Measurements from ENCODE around the gene RASGRF2.

Gene RASGRF2

DNA sequence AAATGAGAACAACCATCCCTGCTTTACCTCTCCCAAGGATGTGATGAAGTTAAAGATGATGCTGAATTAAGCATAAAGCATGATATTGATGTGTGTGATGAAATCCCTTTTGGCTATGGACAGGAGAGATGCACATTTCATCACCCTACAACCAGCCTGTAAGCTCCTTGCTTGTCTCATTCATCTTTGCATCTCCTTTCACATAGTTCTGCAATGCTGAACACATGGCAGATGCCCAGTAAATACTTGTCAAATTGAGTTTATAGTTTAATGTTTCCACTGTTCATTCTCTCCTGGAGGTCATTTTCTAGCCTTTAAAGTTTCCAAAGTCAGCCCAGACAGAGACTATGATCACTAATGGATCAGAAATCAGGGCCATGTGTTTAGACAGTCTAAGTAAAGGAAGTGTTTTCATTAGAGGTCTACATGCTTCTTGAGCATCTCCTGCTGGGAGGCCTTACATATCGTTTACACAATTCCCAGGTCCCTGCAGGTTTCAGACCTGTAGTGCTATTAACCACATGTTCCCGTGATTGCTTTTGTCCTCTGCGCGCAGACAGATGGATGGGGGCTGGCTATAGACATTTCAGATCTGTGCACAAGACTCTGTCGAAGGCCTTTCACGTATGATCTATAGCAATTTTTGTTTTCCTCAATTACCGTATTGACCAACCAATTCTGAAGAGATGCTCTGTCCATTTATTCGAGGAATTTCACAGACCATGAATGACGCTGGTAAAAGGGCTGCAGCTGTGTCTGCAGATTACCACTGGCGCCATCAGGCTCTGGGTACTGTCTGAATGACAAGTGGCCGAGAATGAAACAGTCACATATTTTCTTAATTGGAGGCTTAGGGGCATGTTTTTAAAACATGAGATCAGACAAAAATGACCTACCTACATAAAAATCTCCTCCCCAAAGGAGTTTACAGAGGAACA, 223.9 kb downstream of the RASGRF2 start:
- DNase-seq (ENCODE audit: low read depth): no peak
- TF ChIP-seq MAX (IDR thresholded peaks at IDR 0.05; ENCODE audit: low read depth, low read length) (no peak), POLR2A (IDR thresholded peaks at IDR 0.05; ENCODE audit: extremely low read depth, insufficient read length) (no peak), CTCF (IDR thresholded peaks at IDR 0.05; ENCODE audit: low read depth, low read length) (no peak), MYC (IDR thresholded peaks at IDR 0.05; ENCODE audit: low read depth, low read length) (no peak)
- H3K4me3 ChIP-seq (ENCODE audit: low read depth, low read length): no peak overlapping the region

DNA sequence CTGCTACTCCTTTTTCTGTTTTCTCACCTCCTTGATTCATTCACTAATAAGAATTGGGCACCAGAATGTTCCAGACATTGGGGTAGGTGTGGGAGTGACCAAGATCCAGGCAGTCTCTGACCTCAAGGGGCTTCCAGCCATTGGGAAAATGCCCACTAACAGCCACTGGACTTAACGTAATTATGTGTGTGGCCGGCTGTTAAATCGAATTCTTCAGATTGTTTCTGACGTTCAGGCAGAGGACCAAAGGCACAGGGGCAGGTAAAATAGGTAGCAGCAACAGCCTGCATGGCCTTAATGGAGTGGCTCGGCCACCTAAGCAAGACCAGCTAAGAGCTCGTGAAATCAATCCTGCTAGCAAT, 224.6 kb downstream of the RASGRF2 start:
- no peak for TF ChIP-seq POLR2A (IDR thresholded peaks at IDR 0.05; ENCODE audit: extremely low read depth, insufficient read length)
- no peak for TF ChIP-seq CTCF (IDR thresholded peaks at IDR 0.05; ENCODE audit: low read depth, low read length)
- no peak for TF ChIP-seq MAX (IDR thresholded peaks at IDR 0.05; ENCODE audit: low read depth, low read length)
- TF ChIP-seq MYC (IDR thresholded peaks at IDR 0.05; ENCODE audit: low read depth, low read length): no peak
- H3K4me3 ChIP-seq (ENCODE audit: low read depth, low read length): no peak overlapping the region
- DNase-seq (ENCODE audit: low read depth): no peak

GRCh38 chr5:81187885-81188284, 227.7 kb downstream of the RASGRF2 start:
- no peak for DNase-seq (ENCODE audit: low read depth)

GRCh38 chr5:81188962-81189361, 228.8 kb downstream of the RASGRF2 start:
- H3K4me3 ChIP-seq (ENCODE audit: low read depth, low read length): no peak overlapping the region
- no peak for DNase-seq (ENCODE audit: low read depth)
- TF ChIP-seq CTCF (IDR thresholded peaks at IDR 0.05; ENCODE audit: low read depth, low read length): no peak
- TF ChIP-seq MYC (IDR thresholded peaks at IDR 0.05; ENCODE audit: low read depth, low read length): no peak
- TF ChIP-seq MAX (IDR thresholded peaks at IDR 0.05; ENCODE audit: low read depth, low read length): no peak
- TF ChIP-seq POLR2A (IDR thresholded peaks at IDR 0.05; ENCODE audit: extremely low read depth, insufficient read length): no peak

More at GRCh38 chr5:81187885-81188284, 227.7 kb downstream of the RASGRF2 start:
- TF ChIP-seq POLR2A (IDR thresholded peaks at IDR 0.05; ENCODE audit: extremely low read depth, insufficient read length) (no peak), MAX (IDR thresholded peaks at IDR 0.05; ENCODE audit: low read depth, low read length) (no peak), CTCF (IDR thresholded peaks at IDR 0.05; ENCODE audit: low read depth, low read length) (no peak)
- H3K4me3 ChIP-seq (ENCODE audit: low read depth, low read length): no peak overlapping the region

DNA sequence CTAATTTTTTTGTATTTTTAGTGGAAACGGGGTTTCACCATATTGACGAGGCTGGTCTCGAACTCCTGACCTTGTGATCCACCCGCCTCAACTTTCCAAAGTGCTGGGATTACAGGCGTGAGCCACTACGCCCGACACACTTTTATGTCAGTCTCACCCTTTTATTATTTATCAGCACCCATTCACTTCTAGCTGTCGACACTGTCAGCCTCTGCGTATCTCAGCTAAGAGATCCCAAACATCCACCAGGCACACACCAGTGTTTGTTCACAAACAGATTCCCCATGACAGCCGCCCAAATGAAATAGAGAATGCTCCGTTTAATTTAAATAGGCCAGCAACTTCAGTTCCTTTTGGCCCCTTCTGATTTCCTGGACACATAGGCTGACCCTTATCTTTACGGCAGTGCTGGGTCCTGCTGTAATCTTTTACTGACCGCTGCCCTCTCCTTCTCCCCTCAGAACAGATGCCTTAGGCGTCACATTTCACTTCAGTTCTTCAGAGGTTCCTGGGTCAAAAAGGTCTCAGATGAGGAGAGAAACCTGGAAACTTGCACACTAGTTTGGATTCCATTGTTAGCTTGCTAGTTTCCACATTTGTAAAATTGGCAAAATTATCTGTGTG, 229.8 kb downstream of the RASGRF2 start:
- H3K4me3 ChIP-seq (ENCODE audit: low read depth, low read length): no peak overlapping the region
- no peak for DNase-seq (ENCODE audit: low read depth)
- no peak for TF ChIP-seq MYC (IDR thresholded peaks at IDR 0.05; ENCODE audit: low read depth, low read length)
- TF ChIP-seq MAX (IDR thresholded peaks at IDR 0.05; ENCODE audit: low read depth, low read length): no peak
- TF ChIP-seq POLR2A (IDR thresholded peaks at IDR 0.05; ENCODE audit: extremely low read depth, insufficient read length): no peak
- TF ChIP-seq CTCF (IDR thresholded peaks at IDR 0.05; ENCODE audit: low read depth, low read length): no peak
